Nephron progenitor cell (in vitro differentiated cells): ENCODE measurements around the gene RBM20.

Experiments
- DNase-seq: peaks from one replicate; pipeline ENCODE4 v3.0.0; 2021
- H3K27ac Mint-ChIP-seq: 2 replicates; pipeline ENCODE4 v1.8.0; 2021; ENCODE audit warnings: mild to moderate bottlenecking, moderate library complexity, mixed read lengths
- H3K27me3 Mint-ChIP-seq: 2 replicates; pipeline ENCODE4 v1.8.0; 2021; ENCODE audit warnings: mild to moderate bottlenecking, low read depth, mixed read lengths; ENCODE audit not compliant: poor library complexity
- H3K36me3 Mint-ChIP-seq: 2 replicates; pipeline ENCODE4 v1.8.0; 2021; ENCODE audit warnings: low read depth, mixed read lengths
- H3K4me1 Mint-ChIP-seq: 2 replicates; pipeline ENCODE4 v1.8.0; 2021; ENCODE audit warnings: mixed read lengths
- H3K4me3 Mint-ChIP-seq: 2 replicates; pipeline ENCODE4 v1.8.0; 2021; ENCODE audit warnings: mild to moderate bottlenecking, moderate library complexity, mixed read lengths
- H3K9me3 Mint-ChIP-seq: 2 replicates; pipeline ENCODE4 v1.8.0; 2021; ENCODE audit warnings: mild to moderate bottlenecking, moderate library complexity, mixed read lengths
- TF ChIP-seq, protein P1 (sequence below): fragments of 200-600 bp; sonication (generic); IDR thresholded peaks from 2 replicates; pipeline ENCODE4 v1.5.0; 2021; ENCODE audit warnings: antibody characterized with exemption

RBM20 gene

DNA sequence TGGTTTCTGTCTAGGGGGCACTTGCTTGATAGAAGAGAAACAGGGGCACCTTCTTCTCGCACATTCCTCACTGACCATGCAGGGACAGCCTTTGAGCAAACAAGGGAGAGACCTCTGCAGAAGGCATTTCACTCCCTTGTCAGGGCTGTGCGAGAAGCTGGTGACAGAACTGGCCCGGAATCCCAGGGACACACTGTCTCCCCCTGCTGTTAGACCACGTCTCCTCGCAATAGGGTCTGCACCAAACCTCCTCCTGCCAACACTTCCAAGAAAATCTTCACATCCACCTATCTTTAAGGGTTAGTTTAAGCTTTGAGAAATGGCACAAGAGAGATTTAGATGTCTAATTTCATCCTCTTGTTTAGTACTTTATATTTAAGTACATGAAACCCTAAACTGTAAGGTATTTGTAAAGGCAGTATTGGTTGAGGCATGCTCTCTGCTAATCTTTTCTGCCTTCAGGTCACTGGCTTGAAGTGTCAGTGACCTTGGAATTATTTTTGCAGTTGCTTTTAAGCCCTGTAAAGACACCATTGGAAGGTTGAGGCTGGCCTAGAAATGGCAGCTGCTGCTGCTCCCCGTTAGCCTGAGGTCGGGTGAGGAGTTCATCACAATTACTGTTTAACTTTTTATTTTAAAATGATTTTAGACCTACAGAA, 37.0 kb downstream of the RBM20 start:
- H3K4me1 Mint-ChIP-seq: peaks cover 30% of the 10 kb centered on the region
- peaks cover 15% of the 10 kb centered on the region for H3K27me3 Mint-ChIP-seq
- peak; percentile 67 for DNase-seq
- H3K27ac Mint-ChIP-seq: no peak overlapping the region
- H3K4me3 Mint-ChIP-seq: no peak overlapping the region
- no peaks in the 10 kb centered on the region for H3K36me3 Mint-ChIP-seq
- TF ChIP-seq, protein P1, sequence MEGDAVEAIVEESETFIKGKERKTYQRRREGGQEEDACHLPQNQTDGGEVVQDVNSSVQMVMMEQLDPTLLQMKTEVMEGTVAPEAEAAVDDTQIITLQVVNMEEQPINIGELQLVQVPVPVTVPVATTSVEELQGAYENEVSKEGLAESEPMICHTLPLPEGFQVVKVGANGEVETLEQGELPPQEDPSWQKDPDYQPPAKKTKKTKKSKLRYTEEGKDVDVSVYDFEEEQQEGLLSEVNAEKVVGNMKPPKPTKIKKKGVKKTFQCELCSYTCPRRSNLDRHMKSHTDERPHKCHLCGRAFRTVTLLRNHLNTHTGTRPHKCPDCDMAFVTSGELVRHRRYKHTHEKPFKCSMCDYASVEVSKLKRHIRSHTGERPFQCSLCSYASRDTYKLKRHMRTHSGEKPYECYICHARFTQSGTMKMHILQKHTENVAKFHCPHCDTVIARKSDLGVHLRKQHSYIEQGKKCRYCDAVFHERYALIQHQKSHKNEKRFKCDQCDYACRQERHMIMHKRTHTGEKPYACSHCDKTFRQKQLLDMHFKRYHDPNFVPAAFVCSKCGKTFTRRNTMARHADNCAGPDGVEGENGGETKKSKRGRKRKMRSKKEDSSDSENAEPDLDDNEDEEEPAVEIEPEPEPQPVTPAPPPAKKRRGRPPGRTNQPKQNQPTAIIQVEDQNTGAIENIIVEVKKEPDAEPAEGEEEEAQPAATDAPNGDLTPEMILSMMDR: peak; percentile 71
- no peaks in the 10 kb centered on the region for H3K9me3 Mint-ChIP-seq

DNA sequence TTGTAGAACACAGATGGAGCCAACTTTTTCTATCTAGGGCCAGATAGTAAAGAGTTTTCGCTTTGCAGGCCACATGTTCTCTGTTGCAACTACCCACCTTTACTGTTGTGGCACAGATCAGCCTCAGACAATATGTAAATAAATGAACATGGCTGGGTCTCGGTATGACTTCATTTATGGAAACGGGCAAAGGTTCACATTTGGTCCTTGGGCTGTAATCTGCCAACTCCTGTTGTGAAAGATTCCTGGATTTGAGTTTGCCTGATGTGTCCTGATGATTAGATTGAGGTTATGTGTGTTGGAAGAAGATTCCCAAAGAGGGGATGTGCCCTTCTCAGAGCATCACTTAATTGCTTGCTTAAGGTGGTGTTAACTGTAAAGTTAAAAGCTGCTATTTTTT, 38.2 kb downstream of the RBM20 start:
- Mint-ChIP-seq H3K4me3 (no peak overlapping the region), H3K27me3 (peaks cover 15% of the 10 kb centered on the region), H3K36me3 (no peaks in the 10 kb centered on the region), H3K9me3 (no peaks in the 10 kb centered on the region), H3K4me1 (peaks cover 30% of the 10 kb centered on the region), H3K27ac (no peak overlapping the region)
- DNase-seq: no peak
- TF ChIP-seq, protein P1: no peak

DNA sequence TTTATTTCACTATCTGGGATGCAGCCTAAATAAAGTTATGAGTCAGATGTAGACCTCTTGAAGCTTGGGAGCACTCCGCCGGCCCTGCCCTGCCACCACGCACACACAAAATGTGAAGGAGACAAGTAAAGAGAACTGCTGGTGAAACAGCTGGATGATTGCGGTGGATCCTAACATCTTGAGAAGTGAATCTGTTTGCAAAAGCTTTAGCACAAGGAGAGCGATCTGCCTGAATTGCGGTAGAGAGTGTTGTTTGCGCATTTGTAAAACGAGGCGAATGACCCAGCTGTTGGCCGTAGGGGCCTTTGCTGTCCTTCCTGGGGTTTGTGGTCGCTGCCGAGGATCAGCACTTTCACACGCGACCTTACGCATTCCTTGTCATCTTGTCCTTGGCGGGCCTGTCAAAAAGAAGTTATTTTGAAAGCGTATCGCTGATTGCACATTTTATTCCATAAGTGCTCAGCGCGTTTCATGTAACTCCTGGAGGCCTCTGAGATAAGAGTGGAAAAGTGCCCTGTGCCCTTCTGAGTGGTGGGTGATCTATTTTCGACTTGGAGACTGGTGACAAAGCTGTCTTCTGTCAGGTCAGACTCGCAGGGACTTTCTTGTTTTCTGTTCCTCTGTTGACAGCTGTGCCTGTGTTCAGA, 40.8 kb downstream of the RBM20 start:
- Mint-ChIP-seq H3K27me3 (peaks cover 10% of the 10 kb centered on the region), H3K4me1 (peaks cover 25% of the 10 kb centered on the region), H3K9me3 (peaks cover 8% of the 10 kb centered on the region), H3K36me3 (no peaks in the 10 kb centered on the region), H3K27ac (no peak overlapping the region), H3K4me3 (no peak overlapping the region)
- DNase-seq: no peak
- TF ChIP-seq, protein P1: no peak

DNA sequence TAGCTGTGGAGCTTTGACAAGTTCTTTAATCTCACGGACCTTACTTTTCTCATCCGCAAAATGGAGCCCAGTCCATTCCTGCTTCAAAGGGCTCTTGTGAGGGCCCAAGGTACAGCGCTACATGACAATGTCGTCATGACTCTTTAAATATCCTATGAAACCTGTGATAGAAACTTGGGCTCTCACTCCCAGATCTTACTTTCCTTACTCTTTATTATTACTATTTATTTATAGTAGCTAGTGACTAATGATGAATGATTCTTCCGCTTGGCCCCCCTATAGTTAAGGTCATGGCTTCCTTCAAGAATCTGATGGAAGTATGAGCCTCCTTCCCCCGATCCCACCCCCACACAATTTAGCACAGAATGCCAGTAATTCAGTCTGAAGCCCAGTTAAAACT, 41.9 kb downstream of the RBM20 start:
- Mint-ChIP-seq H3K27ac (no peak overlapping the region), H3K27me3 (peaks cover 5% of the 10 kb centered on the region), H3K9me3 (peaks cover 16% of the 10 kb centered on the region), H3K36me3 (peaks cover 9% of the 10 kb centered on the region), H3K4me1 (peaks cover 13% of the 10 kb centered on the region), H3K4me3 (no peak overlapping the region)
- TF ChIP-seq, protein P1: no peak
- no peak for DNase-seq

DNA sequence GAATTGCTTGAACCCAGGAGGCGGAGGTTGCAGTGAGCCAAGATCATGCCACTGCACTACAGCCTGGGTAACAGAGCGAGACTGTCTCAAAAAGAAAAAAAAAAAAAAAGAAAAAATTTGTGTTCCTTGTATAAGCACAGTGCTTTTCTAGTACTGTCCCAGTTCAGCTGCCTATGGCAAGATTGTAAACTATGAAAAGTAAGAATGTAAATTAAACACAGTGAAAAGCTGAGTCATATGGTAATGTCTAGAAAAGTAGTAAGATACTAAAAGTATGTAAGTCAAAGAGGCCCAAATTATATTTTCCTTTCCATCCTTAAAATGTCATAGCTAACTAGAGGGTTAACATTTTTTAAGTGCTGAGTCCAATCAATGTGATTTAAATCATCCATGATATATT, 42.8 kb downstream of the RBM20 start:
- TF ChIP-seq, protein P1: no peak
- Mint-ChIP-seq H3K4me3 (no peak overlapping the region), H3K27ac (no peak overlapping the region), H3K27me3 (peaks cover 9% of the 10 kb centered on the region), H3K36me3 (peaks cover 17% of the 10 kb centered on the region), H3K9me3 (peaks cover 23% of the 10 kb centered on the region), H3K4me1 (peaks cover 10% of the 10 kb centered on the region)
- DNase-seq: no peak

DNA sequence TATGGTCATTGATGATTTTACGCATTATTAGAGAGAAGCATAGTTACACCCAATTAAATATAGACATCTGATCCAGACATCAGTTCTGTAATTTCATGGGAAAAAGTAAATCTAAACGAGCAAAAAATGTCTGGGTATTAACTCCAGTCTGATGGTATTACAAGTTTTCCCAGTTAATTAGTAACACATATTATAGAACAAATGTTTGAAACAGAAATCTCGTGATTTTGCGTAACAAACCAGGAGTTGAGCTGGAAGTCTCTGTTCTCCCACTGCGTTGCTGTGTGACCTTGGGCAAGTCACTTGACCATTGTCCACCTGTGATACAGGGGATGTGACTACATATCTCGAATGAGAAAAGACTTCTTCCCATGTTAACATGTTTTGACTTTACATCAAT, 43.3 kb downstream of the RBM20 start:
- TF ChIP-seq, protein P1: no peak
- H3K27ac Mint-ChIP-seq: no peak overlapping the region

More for the DNA sequence above, 43.3 kb downstream of the RBM20 start:
- Mint-ChIP-seq H3K27me3 (peaks cover 9% of the 10 kb centered on the region), H3K36me3 (peaks cover 21% of the 10 kb centered on the region), H3K4me3 (no peak overlapping the region), H3K4me1 (peaks cover 10% of the 10 kb centered on the region), H3K9me3 (peaks cover 28% of the 10 kb centered on the region)
- DNase-seq: no peak
